ENCODE results near the gene IGF1R. TPM values are rescaled to one million over a fixed set of nuclear protein-coding genes. Genes with fewer than 3 reads are reported as not detected.

Gene IGF1R
- total RNA-seq, 4 donors from 2014 or later: 87.8 to 173 (median 107) TPM

DNA sequence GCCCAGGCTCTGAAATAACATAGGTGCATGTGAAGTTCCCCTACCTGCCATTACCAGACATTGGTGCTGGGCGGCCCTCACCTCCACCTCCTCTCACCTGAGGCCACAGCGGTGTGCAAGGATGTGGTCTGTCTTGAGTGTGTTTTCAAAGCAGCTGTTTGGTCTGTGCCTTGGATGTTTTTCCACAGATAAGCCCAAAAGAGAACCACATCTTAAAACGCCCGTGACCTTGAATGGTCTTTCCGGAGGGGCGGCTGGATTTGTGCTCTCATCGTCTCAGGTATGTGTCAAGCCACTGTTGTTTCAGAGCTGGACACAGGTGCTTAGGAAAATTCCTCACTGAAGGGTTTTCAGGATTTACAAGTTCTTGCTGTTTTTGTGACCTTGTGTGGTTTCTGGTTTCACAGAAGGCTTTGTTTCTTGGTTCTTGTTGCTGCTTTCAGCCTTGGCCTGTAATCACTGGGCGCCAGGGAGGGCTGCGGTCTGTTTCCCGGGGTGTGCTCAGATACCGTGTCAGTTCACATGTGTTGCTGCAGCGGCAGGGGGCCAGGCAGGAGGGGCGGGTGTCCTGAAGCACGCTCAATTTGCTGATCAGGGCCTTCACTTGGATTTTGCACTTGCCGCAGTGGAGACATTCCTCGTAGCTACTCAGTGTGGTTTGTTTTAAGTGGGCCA is 128.4 kb downstream of the IGF1R start:
- DNase-seq (ENCODE audit: low spot score in 2 of 2): no peak
- TF ChIP-seq, protein P1, sequence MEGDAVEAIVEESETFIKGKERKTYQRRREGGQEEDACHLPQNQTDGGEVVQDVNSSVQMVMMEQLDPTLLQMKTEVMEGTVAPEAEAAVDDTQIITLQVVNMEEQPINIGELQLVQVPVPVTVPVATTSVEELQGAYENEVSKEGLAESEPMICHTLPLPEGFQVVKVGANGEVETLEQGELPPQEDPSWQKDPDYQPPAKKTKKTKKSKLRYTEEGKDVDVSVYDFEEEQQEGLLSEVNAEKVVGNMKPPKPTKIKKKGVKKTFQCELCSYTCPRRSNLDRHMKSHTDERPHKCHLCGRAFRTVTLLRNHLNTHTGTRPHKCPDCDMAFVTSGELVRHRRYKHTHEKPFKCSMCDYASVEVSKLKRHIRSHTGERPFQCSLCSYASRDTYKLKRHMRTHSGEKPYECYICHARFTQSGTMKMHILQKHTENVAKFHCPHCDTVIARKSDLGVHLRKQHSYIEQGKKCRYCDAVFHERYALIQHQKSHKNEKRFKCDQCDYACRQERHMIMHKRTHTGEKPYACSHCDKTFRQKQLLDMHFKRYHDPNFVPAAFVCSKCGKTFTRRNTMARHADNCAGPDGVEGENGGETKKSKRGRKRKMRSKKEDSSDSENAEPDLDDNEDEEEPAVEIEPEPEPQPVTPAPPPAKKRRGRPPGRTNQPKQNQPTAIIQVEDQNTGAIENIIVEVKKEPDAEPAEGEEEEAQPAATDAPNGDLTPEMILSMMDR (IDR thresholded peaks at IDR 0.05): no peak
- no peak for TF ChIP-seq EP300 (IDR thresholded peaks at IDR 0.05)
- no peak for TF ChIP-seq POLR2AphosphoS5 (IDR thresholded peaks at IDR 0.05)
- no peak for TF ChIP-seq POLR2A (IDR thresholded peaks at IDR 0.05)
- peak overlapping the region; percentile 75 for H3K27ac ChIP-seq
- WGBS: 51% methylated on average over 16 of the region's 16 CpGs
- H3K4me1 ChIP-seq: peaks cover 45% of the 10 kb centered on the region
- no peaks in the 10 kb centered on the region for H3K36me3 ChIP-seq
- H3K27me3 ChIP-seq: no peaks in the 10 kb centered on the region
- H3K9me3 ChIP-seq: no peaks in the 10 kb centered on the region
- no peak overlapping the region for H3K4me3 ChIP-seq

DNA sequence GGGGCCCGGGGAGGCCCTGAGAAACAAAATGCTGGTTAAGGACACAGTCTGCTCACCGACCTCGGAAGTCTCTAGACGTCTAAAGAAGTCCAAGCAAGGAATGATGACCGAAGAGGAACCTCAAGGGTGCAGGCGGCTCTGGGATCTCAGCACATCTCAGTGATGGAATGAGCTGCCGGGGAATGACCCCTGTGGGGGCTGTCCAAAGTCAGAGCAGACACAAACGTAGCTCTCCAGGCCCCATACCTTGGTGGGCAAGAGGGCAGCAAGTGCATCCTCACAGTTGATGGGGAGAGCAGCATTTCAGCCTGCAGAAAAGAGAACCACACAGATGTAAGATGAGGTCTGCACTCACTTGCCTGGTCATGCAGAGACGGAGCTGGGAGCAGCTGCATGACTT is 129.1 kb downstream of the IGF1R start:
- Histone ChIP-seq H3K9me3 (no peaks in the 10 kb centered on the region), H3K4me1 (peaks cover 45% of the 10 kb centered on the region), H3K4me3 (no peak overlapping the region), H3K27ac (peak overlapping the region; percentile 75), H3K36me3 (no peaks in the 10 kb centered on the region), H3K27me3 (no peaks in the 10 kb centered on the region)
- DNase-seq (ENCODE audit: low spot score in 2 of 2): no peak
- TF ChIP-seq EP300 (IDR thresholded peaks at IDR 0.05): no peak
- TF ChIP-seq POLR2A (IDR thresholded peaks at IDR 0.05): no peak
- TF ChIP-seq POLR2AphosphoS5 (IDR thresholded peaks at IDR 0.05): no peak
- WGBS: 85% methylated on average over 9 of the region's 9 CpGs

DNA sequence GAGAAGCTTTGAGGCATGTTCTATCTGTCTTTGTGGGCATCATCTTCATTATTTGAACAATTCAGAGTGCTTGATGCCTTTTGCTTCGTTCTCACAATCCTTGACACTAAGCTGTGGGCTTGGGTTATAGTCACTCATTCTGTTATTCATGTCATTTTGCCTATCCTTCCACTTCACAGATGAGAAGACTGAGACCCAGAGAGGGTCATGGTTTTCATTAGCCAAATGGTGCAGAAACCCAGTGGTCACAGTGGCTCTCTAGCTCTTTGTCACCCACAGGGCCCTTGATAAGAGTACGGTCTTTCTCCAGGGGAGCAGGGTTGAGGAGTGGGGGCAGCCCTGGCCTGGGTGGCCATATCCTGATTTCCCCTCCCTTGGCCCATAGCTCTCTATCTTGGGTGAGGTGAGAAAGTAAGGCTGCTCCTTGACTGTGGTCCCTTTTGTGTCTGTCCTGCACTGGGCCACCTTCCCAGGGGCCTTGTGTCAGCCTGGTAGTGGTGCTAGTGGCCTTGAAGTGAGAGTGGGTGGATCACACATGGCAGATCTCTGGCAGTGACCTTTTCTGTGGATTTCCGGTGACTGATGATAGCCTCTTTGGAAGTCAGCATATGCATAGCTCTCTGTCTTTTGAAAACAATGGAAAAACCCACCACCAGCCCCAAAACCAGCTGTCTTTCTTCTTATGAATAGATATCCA is 130.1 kb downstream of the IGF1R start:
- Histone ChIP-seq H3K27me3 (no peaks in the 10 kb centered on the region), H3K27ac (peak overlapping the region; percentile 1), H3K4me3 (no peak overlapping the region), H3K9me3 (no peaks in the 10 kb centered on the region), H3K4me1 (peaks cover 45% of the 10 kb centered on the region), H3K36me3 (no peaks in the 10 kb centered on the region)
- 88% methylated on average over 3 of the region's 3 CpGs for WGBS
- no peak for DNase-seq (ENCODE audit: low spot score in 2 of 2)
- TF ChIP-seq POLR2A (IDR thresholded peaks at IDR 0.05): no peak
- TF ChIP-seq POLR2AphosphoS5 (IDR thresholded peaks at IDR 0.05): no peak
- TF ChIP-seq, protein P1 (IDR thresholded peaks at IDR 0.05): no peak
- no peak for TF ChIP-seq EP300 (IDR thresholded peaks at IDR 0.05)

DNA sequence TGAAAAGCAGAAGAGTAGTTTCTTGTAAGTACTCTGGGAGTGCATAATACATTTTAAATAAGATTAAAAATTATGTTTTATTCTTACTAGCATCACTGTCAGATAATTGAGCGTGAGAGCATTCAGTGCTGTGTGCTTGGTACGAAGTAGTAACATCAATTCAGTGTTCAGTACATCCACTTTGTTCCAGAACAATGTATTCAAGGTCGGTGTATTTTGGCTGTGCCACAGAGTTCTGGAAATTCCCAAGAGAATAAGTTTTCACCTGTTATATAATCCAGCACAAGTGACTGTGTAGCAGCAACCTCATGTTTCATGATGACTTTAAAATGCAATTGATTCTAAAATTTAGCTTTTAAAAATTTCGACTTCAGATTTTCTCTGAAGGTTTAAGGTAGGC is 130.6 kb downstream of the IGF1R start:
- no peaks in the 10 kb centered on the region for H3K36me3 ChIP-seq
- peaks cover 45% of the 10 kb centered on the region for H3K4me1 ChIP-seq
- WGBS: 75% methylated on average over 4 of the region's 4 CpGs
- H3K4me3 ChIP-seq: no peak overlapping the region
- no peaks in the 10 kb centered on the region for H3K9me3 ChIP-seq
- DNase-seq (ENCODE audit: low spot score in 2 of 2): no peak
- no peak overlapping the region for H3K27ac ChIP-seq
- no peaks in the 10 kb centered on the region for H3K27me3 ChIP-seq
- TF ChIP-seq POLR2AphosphoS5 (IDR thresholded peaks at IDR 0.05) (no peak), POLR2A (IDR thresholded peaks at IDR 0.05) (no peak), EP300 (IDR thresholded peaks at IDR 0.05) (no peak)
- TF ChIP-seq, protein P1 (IDR thresholded peaks at IDR 0.05): no peak

DNA sequence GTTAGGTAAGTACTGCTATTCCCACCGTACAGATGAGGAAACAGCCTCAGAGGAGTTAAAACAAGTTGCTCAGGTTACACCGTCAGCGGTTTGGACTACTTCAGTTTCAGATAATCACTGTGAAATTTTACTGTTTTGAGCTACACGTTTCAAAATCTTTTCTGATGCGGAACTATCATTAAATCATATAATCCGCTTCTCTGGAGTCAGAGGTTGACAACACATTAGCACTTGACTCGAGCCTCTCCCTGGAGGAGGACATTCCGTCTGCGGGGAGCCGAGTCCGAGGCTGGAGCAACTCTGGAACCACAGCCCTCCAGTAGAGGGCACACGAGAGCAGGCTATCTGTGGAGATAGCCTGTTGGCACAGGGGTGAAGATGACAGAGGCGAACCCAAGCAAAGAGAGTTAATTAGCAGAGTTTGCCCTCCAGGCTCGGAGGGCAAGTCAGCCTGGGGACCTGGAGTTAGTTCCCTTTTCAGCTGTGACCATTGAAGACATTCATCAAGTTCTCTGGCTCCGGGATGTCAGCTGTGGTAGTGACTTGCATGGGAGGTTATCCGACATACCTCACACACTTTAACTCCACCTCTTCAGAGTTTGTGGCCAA is 131.2 kb downstream of the IGF1R start:
- Histone ChIP-seq H3K9me3 (no peaks in the 10 kb centered on the region), H3K4me3 (no peak overlapping the region), H3K36me3 (no peaks in the 10 kb centered on the region), H3K27me3 (no peaks in the 10 kb centered on the region), H3K4me1 (peaks cover 44% of the 10 kb centered on the region), H3K27ac (no peak overlapping the region)
- TF ChIP-seq, protein P1 (IDR thresholded peaks at IDR 0.05): peak; percentile 71 to 90
- no peak for TF ChIP-seq POLR2A (IDR thresholded peaks at IDR 0.05)
- no peak for TF ChIP-seq EP300 (IDR thresholded peaks at IDR 0.05)
- peak in 2 of 3 donors; percentile 32 to 74 for TF ChIP-seq POLR2AphosphoS5 (IDR thresholded peaks at IDR 0.05)
- WGBS: 24% methylated on average over 16 of the region's 16 CpGs
- peak; percentile 80 to 85 for DNase-seq (ENCODE audit: low spot score in 2 of 2)

All from suprapubic skin (tissue), 4 donors.